A549 (cell line): ENCODE data around the gene ITIH4. TPM values are rescaled to one million over a fixed set of nuclear protein-coding genes. Genes with fewer than 3 reads are reported as not detected.

Source experiments
- ATAC-seq, 2 experiments: fragments of 200-7000 bp in 1 of 2; fragments of >200 bp in 1 of 2; cut with Nextera tagmentation in 1 of 2; cut with Tn5 transposase in 1 of 2; 3 replicates each; pipeline versions ENCODE4 v1.8.0 to v1.9.1; 2018 to 2020; ENCODE audit warnings: mild to moderate bottlenecking in 1 of 2, moderate library complexity in 1 of 2
- CTCF ChIA-PET: fragments of 300-600 bp; sonication (Branson Sonifier 250); formaldehyde crosslinking; extraction: SDS; loops from one replicate; lab custom pipeline; 2021; ENCODE audit warnings: antibody characterized with exemption, inconsistent platforms; lab: Yijun Ruan, JAX
- POLR2A ChIA-PET: fragments of 350-600 bp; formaldehyde crosslinking; extraction: SDS; loops from one replicate; lab custom pipeline; 2021; ENCODE audit warnings: antibody characterized with exemption, inconsistent platforms; lab: Yijun Ruan, JAX
- DNase-seq, 2 experiments: peaks; one replicate each; pipeline versions ENCODE4 v3.0.0 to v3.0.0-alpha.2; 2011 to 2016; ENCODE audit warnings: low read depth in 1 of 2, low spot score in 1 of 2
- FAIRE-seq: peaks from 2 replicates; lab custom pipeline; 2011; peaks lifted over from hg19 to GRCh38; lab: Jason Lieb, UNC
- H3K27ac ChIP-seq, 2 experiments: fragments of >200 bp; sonication (Bioruptor Twin); formaldehyde crosslinking; 3 replicates each; pipeline ENCODE4 v1.5.1; 2016 to 2017
- H3K4me1 ChIP-seq: fragments of >200 bp; sonication (Bioruptor Twin); formaldehyde crosslinking; 3 replicates; pipeline ENCODE4 v1.6.1; 2016
- H3K4me2 ChIP-seq: fragments of >200 bp; sonication (Bioruptor Twin); formaldehyde crosslinking; 3 replicates; pipeline ENCODE4 v1.6.1; 2016
- H3K4me3 ChIP-seq: fragments of >200 bp; sonication (Bioruptor Twin); formaldehyde crosslinking; 3 replicates; pipeline ENCODE4 v1.5.1; 2016
- H3K9me3 ChIP-seq: fragments of >200 bp; sonication (Bioruptor Twin); formaldehyde crosslinking; 3 replicates; pipeline ENCODE4 v1.6.1; 2016
- ATOH8 ChIP-seq: fragments of 250-450 bp; sonication (Bioruptor Pico); IDR thresholded peaks from 2 replicates; pipeline ENCODE4 v1.5.0; 2020; ENCODE audit warnings: low read depth, mild to moderate bottlenecking, moderate library complexity
- BCL3 ChIP-seq: fragments of >200 bp; sonication (Bioruptor Twin); formaldehyde crosslinking; IDR thresholded peaks from 3 replicates; pipeline ENCODE4 v1.6.1; 2016
- CEBPB ChIP-seq, 2 experiments: fragments of >200 bp in 1 of 2; sonication (Bioruptor Twin) in 1 of 2; formaldehyde crosslinking in 1 of 2; IDR thresholded peaks; 2 replicates each; pipeline ENCODE4 v1.6.1; 2012 to 2016
- CTCF ChIP-seq: fragments of >200 bp; sonication (Bioruptor Twin); formaldehyde crosslinking; IDR thresholded peaks from 3 replicates; pipeline ENCODE4 v1.5.1; 2016
- EHMT2 ChIP-seq: fragments of 200-600 bp; sonication (generic); IDR thresholded peaks from 2 replicates; pipeline ENCODE4 v1.6.1; 2016; ENCODE audit warnings: antibody characterized with exemption, low read depth, mild to moderate bottlenecking, moderate library complexity
- FOXS1 ChIP-seq: fragments of 250-450 bp; sonication (Bioruptor Pico); IDR thresholded peaks from 2 replicates; pipeline ENCODE4 v1.5.0; 2020; ENCODE audit warnings: mild to moderate bottlenecking, moderate library complexity
- JUNB ChIP-seq: fragments of >200 bp; sonication (Bioruptor Twin); formaldehyde crosslinking; IDR thresholded peaks from 2 replicates; pipeline ENCODE4 v1.6.1; 2016
- KDM5A ChIP-seq: fragments of 200-600 bp; sonication (generic); IDR thresholded peaks from 2 replicates; pipeline ENCODE4 v1.6.1; 2016; ENCODE audit warnings: antibody characterized with exemption, mild to moderate bottlenecking
- PBX3 ChIP-seq: IDR thresholded peaks from 2 replicates; pipeline ENCODE4 v1.6.1; 2012
- POLR2A ChIP-seq: IDR thresholded peaks from 2 replicates; pipeline ENCODE4 v1.6.1; 2012; ENCODE audit warnings: mild to moderate bottlenecking, low read length
- RAD21 ChIP-seq, 2 experiments: fragments of >200 bp in 1 of 2; sonication (Bioruptor Twin) in 1 of 2; formaldehyde crosslinking in 1 of 2; IDR thresholded peaks in 1 of 2; conservative IDR thresholded peaks in 1 of 2; 2 replicates in 1 of 2; 3 replicates in 1 of 2; pipeline ENCODE4 v1.6.1; 2012 to 2018; ENCODE audit warnings: inconsistent platforms in 1 of 2
- REST ChIP-seq: fragments of 200-600 bp; sonication (generic); IDR thresholded peaks from 2 replicates; pipeline ENCODE4 v1.6.1; 2016; ENCODE audit warnings: antibody characterized with exemption, mild to moderate bottlenecking, moderate library complexity
- RNF2 ChIP-seq: fragments of 200-600 bp; sonication (generic); IDR thresholded peaks from 2 replicates; pipeline ENCODE4 v1.6.1; 2016; ENCODE audit warnings: low read depth, mild to moderate bottlenecking, antibody characterized with exemption, moderate library complexity, borderline replicate concordance
- SREBF2 ChIP-seq: fragments of 450-650 bp; IDR thresholded peaks from 2 replicates; pipeline ENCODE4 v1.6.1; 2014; ENCODE audit warnings: mild to moderate bottlenecking, moderate library complexity
- TFCP2L1 ChIP-seq: fragments of 250-450 bp; sonication (Bioruptor Pico); IDR thresholded peaks from 2 replicates; pipeline ENCODE4 v1.5.0; 2021; ENCODE audit warnings: mild to moderate bottlenecking
- ZFP36 ChIP-seq: fragments of 450-650 bp; IDR thresholded peaks from 2 replicates; pipeline ENCODE4 v1.6.1; 2014; ENCODE audit warnings: borderline replicate concordance; ENCODE audit not compliant: partially characterized antibody
- ZNF302 ChIP-seq: fragments of 250-450 bp; sonication (Bioruptor Pico); IDR thresholded peaks from 2 replicates; pipeline ENCODE4 v1.9.0; 2021; ENCODE audit warnings: inconsistent platforms, mild to moderate bottlenecking, moderate library complexity
- WGBS: methylation state at CpG from one replicate; pipeline ENCODE4 v1.1.6; 2017; ENCODE audit errors: missing lambda C conversion rate; 5-methylcytosine and 5-hydroxymethylcytosine counted together
- polyA plus RNA-seq, 4 experiments: library from polyadenylated mRNA; depleted of rRNA in 3 of 4; stranded (reverse); fragments of >200 nt; fragmentation: RNase III in 1 of 4; extraction: RNeasy Plus Mini Kit Qiagen cat#74134 plus additional on column Dnase treatment in 1 of 4; gene quantifications; 2 replicates in 3 of 4; 3 replicates in 1 of 4; pipeline ENCODE4 v1.2.3, GENCODE V29; 2011 to 2017

ITIH4 gene
- polyA plus RNA-seq, 2 of the 4 experiments (the other 2 are of a cell fraction), result 0.88 to 0.89 TPM

- 72% methylated on average over 5 of the region's 7 CpGs for WGBS
- H3K4me1 ChIP-seq, result no peaks in the 10 kb centered on the region
- FAIRE-seq, result no peak
- ATAC-seq, result no peak
- no peaks in the 10 kb centered on the region for H3K9me3 ChIP-seq
- TF ChIP-seq JUNB (no peak), ZNF302 (CRISPR knock-in tag) (no peak), EHMT2 (no peak), SREBF2 (no peak)
- ChIA-PET POLR2A (no interaction called here), CTCF (no interaction called here)
- H3K27ac ChIP-seq, result no peak overlapping the region
- no peak overlapping the region for H3K4me2 ChIP-seq
- H3K4me3 ChIP-seq, result no peak overlapping the region
- no peak for DNase-seq
Observed at GRCh38 chr3:52800079-52800478, 30.4 kb downstream of the ITIH4 start.

- Histone ChIP-seq H3K4me3 (no peak overlapping the region), H3K4me1 (no peaks in the 10 kb centered on the region), H3K9me3 (no peaks in the 10 kb centered on the region), H3K4me2 (no peak overlapping the region), H3K27ac (no peak overlapping the region)
- WGBS, result 43% methylated on average over 8 of the region's 14 CpGs
- ATAC-seq, result peak; percentile 41 to 83; a peak in 3 of 6 replicates
- POLR2A ChIA-PET, result interaction anchor here (0.9 kb wide), 1 partner anchor 28 kb away, joined by 3 read pairs; the partner anchor contains the start of gene NEK4
- no peak for TF ChIP-seq ZFP36
- TF ChIP-seq CTCF, result peak; percentile 33
- TF ChIP-seq RAD21 (conservative IDR thresholded peaks at IDR 0.05 in 1 of 2, IDR thresholded peaks at IDR 0.05 in 1 of 2), result 0 out of 5 replicates have a peak, but pooled peaks of 1 of the 2 experiments have one; percentile 3
- TF ChIP-seq CEBPB (IDR thresholded peaks at IDR 0.05), result no peak
- CTCF ChIA-PET, result interaction anchor here (0.5 to 1.8 kb wide), 3 partner anchors 9 to 85 kb away, joined by 3 to 7 read pairs (median 4); no protein-coding TSS in a partner anchor
- DNase-seq, result peak; percentile 36 to 52
- no peak for FAIRE-seq
Observed at GRCh38 chr3:52798978-52799476, 31.4 kb downstream of the ITIH4 start.

- Histone ChIP-seq H3K4me3 (no peak overlapping the region), H3K9me3 (no peaks in the 10 kb centered on the region), H3K4me2 (no peak overlapping the region), H3K27ac (no peak overlapping the region), H3K4me1 (no peaks in the 10 kb centered on the region)
- no peak for DNase-seq
- ChIA-PET POLR2A (interaction anchor here (0.9 kb wide), 1 partner anchor 28 kb away, joined by 3 read pairs; the partner anchor contains the start of gene NEK4), CTCF (interaction anchor here (0.5 to 1.8 kb wide), 4 partner anchors 10 to 85 kb away, joined by 3 to 7 read pairs (median 4); no protein-coding TSS in a partner anchor)
- ATAC-seq, result peak; percentile 8 to 31; a peak in 3 of 6 replicates
- TF ChIP-seq BCL3 (no peak), CTCF (no peak), TFCP2L1 (CRISPR knock-in tag) (no peak), KDM5A (no peak), REST (no peak), JUNB (no peak), ATOH8 (CRISPR knock-in tag) (no peak), POLR2A (no peak), PBX3 (no peak), RNF2 (no peak), FOXS1 (CRISPR knock-in tag) (no peak)
- no peak for FAIRE-seq
- WGBS, result 64% methylated on average over 7 of the region's 10 CpGs
Observed at GRCh38 chr3:52798376-52798977, 32.0 kb downstream of the ITIH4 start.
